OCI-LY3 (cell line): Measurements from ENCODE around the gene DDX25.

ENCODE experiments used
- EZH2phosphoT487 ChIP-seq: fragments of 200-600 bp; shearing (Covaris generic); IDR thresholded peaks from 2 replicates; pipeline ENCODE4 v1.6.1; 2018; ENCODE audit warnings: antibody characterized with exemption, mixed run types, low read depth
- TF ChIP-seq, protein P1 (sequence below): fragments of 200-600, 300-600 bp; sonication (generic); IDR thresholded peaks from 2 replicates; pipeline ENCODE4 v1.5.1; 2014; ENCODE audit warnings: antibody characterized with exemption, low read length, low read depth

DNA sequence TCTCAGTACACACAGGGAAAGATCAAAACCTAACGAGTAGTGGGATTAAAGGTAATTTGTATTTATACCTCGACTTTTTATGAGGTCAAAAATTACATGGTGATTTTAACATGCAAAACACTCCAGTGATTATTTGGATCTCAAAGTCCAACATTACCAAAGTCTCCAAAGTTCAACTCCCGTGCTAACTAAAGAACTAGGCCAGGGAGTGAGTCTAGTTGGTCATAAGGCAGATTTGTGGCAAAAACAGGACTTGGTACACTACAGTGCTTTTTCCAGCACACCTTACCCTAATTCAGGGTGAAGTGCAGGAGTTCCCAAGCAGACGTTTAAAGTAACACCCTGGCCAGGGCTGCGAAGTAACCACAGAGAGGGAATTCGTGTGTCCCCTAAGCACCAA lies 2.4 kb upstream of the DDX25 start:
- TF ChIP-seq, protein P1, sequence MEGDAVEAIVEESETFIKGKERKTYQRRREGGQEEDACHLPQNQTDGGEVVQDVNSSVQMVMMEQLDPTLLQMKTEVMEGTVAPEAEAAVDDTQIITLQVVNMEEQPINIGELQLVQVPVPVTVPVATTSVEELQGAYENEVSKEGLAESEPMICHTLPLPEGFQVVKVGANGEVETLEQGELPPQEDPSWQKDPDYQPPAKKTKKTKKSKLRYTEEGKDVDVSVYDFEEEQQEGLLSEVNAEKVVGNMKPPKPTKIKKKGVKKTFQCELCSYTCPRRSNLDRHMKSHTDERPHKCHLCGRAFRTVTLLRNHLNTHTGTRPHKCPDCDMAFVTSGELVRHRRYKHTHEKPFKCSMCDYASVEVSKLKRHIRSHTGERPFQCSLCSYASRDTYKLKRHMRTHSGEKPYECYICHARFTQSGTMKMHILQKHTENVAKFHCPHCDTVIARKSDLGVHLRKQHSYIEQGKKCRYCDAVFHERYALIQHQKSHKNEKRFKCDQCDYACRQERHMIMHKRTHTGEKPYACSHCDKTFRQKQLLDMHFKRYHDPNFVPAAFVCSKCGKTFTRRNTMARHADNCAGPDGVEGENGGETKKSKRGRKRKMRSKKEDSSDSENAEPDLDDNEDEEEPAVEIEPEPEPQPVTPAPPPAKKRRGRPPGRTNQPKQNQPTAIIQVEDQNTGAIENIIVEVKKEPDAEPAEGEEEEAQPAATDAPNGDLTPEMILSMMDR: no peak
- no peak for TF ChIP-seq EZH2phosphoT487
